OCI-LY3 (cell line): Measurements from ENCODE around the gene FANCD2.

ENCODE experiments used
- EZH2phosphoT487 ChIP-seq: fragments of 200-600 bp; shearing (Covaris generic); IDR thresholded peaks from 2 replicates; pipeline ENCODE4 v1.6.1; 2018; ENCODE audit warnings: antibody characterized with exemption, mixed run types, low read depth
- TF ChIP-seq, protein P1 (sequence below): fragments of 200-600, 300-600 bp; sonication (generic); IDR thresholded peaks from 2 replicates; pipeline ENCODE4 v1.5.1; 2014; ENCODE audit warnings: antibody characterized with exemption, low read length, low read depth

DNA sequence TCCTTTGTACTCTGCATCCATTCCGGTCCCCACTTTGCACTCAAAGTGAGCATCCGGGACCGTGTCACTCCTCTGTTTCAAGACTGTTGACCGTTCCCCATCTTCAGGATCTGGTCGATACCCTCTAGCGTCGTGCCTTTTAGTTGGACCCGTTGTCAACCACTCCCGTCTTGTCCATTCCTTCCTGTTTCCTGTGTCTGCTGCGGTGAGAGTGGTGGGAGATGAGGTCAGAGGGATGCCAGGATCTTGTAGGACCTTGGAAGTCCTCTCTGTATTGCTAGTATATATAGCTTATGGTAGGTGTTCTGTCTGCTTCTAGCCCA is 89.9 kb downstream of the FANCD2 start:
- TF ChIP-seq, protein P1, sequence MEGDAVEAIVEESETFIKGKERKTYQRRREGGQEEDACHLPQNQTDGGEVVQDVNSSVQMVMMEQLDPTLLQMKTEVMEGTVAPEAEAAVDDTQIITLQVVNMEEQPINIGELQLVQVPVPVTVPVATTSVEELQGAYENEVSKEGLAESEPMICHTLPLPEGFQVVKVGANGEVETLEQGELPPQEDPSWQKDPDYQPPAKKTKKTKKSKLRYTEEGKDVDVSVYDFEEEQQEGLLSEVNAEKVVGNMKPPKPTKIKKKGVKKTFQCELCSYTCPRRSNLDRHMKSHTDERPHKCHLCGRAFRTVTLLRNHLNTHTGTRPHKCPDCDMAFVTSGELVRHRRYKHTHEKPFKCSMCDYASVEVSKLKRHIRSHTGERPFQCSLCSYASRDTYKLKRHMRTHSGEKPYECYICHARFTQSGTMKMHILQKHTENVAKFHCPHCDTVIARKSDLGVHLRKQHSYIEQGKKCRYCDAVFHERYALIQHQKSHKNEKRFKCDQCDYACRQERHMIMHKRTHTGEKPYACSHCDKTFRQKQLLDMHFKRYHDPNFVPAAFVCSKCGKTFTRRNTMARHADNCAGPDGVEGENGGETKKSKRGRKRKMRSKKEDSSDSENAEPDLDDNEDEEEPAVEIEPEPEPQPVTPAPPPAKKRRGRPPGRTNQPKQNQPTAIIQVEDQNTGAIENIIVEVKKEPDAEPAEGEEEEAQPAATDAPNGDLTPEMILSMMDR = no peak
- TF ChIP-seq EZH2phosphoT487 = no peak
